GM23338 (cell line): ENCODE data around the gene RIPOR3. TPM values are rescaled to one million over a fixed set of nuclear protein-coding genes. Genes with fewer than 3 reads are reported as not detected.
A peak's percentile ranks its signal among the peaks of the same experiment; 100 is the strongest.

Experiments used
- ATAC-seq: fragments of 200-7000 bp; cut with Tn5 transposase; 3 replicates; pipeline ENCODE4 v1.9.1; 2020
- DNase-seq: peaks from one replicate; pipeline ENCODE4 v3.0.0-alpha.2; 2015; ENCODE audit warnings: low spot score
- H2AFZ ChIP-seq: fragments of 200-600 bp; sonication (generic); 2 replicates; pipeline ENCODE4 v1.8.0; 2016; ENCODE audit warnings: antibody characterized with exemption, mild to moderate bottlenecking, moderate library complexity
- H3F3A ChIP-seq: fragments of 200-600 bp; sonication (generic); replicated peaks from 2 replicates; pipeline ENCODE4 v1.8.0; 2017; ENCODE audit warnings: antibody characterized with exemption, mixed run types, low read depth
- H3K27ac ChIP-seq: fragments of 200-600 bp; sonication (generic); 2 replicates; pipeline ENCODE4 v1.6.1; 2016; ENCODE audit warnings: low read depth
- H3K27me3 ChIP-seq: fragments of 200-600 bp; sonication (generic); 2 replicates; pipeline ENCODE4 v1.8.0; 2016; ENCODE audit warnings: mild to moderate bottlenecking, mixed run types, moderate library complexity; ENCODE audit not compliant: insufficient read depth
- H3K36me3 ChIP-seq: fragments of 200-600 bp; sonication (generic); 2 replicates; pipeline ENCODE4 v1.8.0; 2016; ENCODE audit warnings: mild to moderate bottlenecking; ENCODE audit not compliant: insufficient read depth
- H3K4me1 ChIP-seq: fragments of 200-600 bp; sonication (generic); 2 replicates; pipeline ENCODE4 v1.8.0; 2016; ENCODE audit warnings: mild to moderate bottlenecking, moderate library complexity; ENCODE audit not compliant: insufficient read depth
- H3K4me2 ChIP-seq: fragments of 200-600 bp; sonication (generic); 2 replicates; pipeline ENCODE4 v1.7.1; 2017; ENCODE audit warnings: mixed run types
- H3K4me3 ChIP-seq: fragments of 200-600 bp; sonication (generic); 2 replicates; pipeline ENCODE4 v1.6.1; 2016; ENCODE audit warnings: mixed run types
- H3K79me2 ChIP-seq: fragments of 200-600 bp; sonication (generic); replicated peaks from 2 replicates; pipeline ENCODE4 v1.8.0; 2017; ENCODE audit warnings: mild to moderate bottlenecking; ENCODE audit not compliant: insufficient read depth
- H3K9me2 ChIP-seq: fragments of 200-600 bp; sonication (generic); 2 replicates; pipeline ENCODE4 v1.8.0; 2017; ENCODE audit not compliant: insufficient read depth
- H4K20me1 ChIP-seq: fragments of 200-600 bp; sonication (generic); replicated peaks from 2 replicates; pipeline ENCODE4 v1.8.0; 2017; ENCODE audit warnings: mild to moderate bottlenecking; ENCODE audit not compliant: insufficient read depth
- H3K27ac Mint-ChIP-seq: 2 replicates; pipeline ENCODE4 v1.8.0; 2020; ENCODE audit warnings: inconsistent platforms, mild to moderate bottlenecking, moderate library complexity, mixed read lengths
- H3K27me3 Mint-ChIP-seq: 3 replicates; pipeline ENCODE4 v1.8.0; 2022; ENCODE audit warnings: low read depth, mild to moderate bottlenecking, moderate library complexity, mixed read lengths, inconsistent platforms; ENCODE audit not compliant: insufficient read depth, poor library complexity
- H3K36me3 Mint-ChIP-seq: 3 replicates; pipeline ENCODE4 v1.8.0; 2021; ENCODE audit warnings: low read depth, mild to moderate bottlenecking, inconsistent platforms, moderate library complexity, mixed read lengths
- H3K4me1 Mint-ChIP-seq: 3 replicates; pipeline ENCODE4 v1.8.0; 2020; ENCODE audit warnings: mild to moderate bottlenecking, inconsistent platforms, mixed read lengths
- H3K4me3 Mint-ChIP-seq: 3 replicates; pipeline ENCODE4 v1.8.0; 2021; ENCODE audit warnings: moderate library complexity, mild to moderate bottlenecking, inconsistent platforms, mixed read lengths
- H3K9me3 Mint-ChIP-seq: 3 replicates; pipeline ENCODE4 v1.8.0; 2020; ENCODE audit warnings: moderate library complexity, mild to moderate bottlenecking, inconsistent platforms, mixed read lengths
- CREB1 ChIP-seq: fragments of 250-450 bp; sonication (Bioruptor Pico); IDR thresholded peaks from 2 replicates; pipeline ENCODE4 v1.5.0; 2020; ENCODE audit warnings: low read depth, mild to moderate bottlenecking, moderate library complexity
- EZH2 ChIP-seq: fragments of 200-600 bp; sonication (generic); IDR thresholded peaks from one replicate; pipeline ENCODE4 v1.8.0; 2017; ENCODE audit warnings: antibody characterized with exemption, mild to moderate bottlenecking, low read depth; ENCODE audit not compliant: unreplicated experiment
- EZH2phosphoT487 ChIP-seq: fragments of 200-600 bp; sonication (generic); IDR thresholded peaks from one replicate; pipeline ENCODE4 v1.8.1; 2018; ENCODE audit warnings: antibody characterized with exemption; ENCODE audit not compliant: unreplicated experiment
- JUNB ChIP-seq: IDR thresholded peaks from one replicate; pipeline ENCODE4 v1.6.1; 2016; ENCODE audit warnings: antibody characterized with exemption; ENCODE audit not compliant: unreplicated experiment
- NANOG ChIP-seq: IDR thresholded peaks from 2 replicates; pipeline ENCODE4 v1.6.1; 2016; ENCODE audit warnings: antibody characterized with exemption, borderline replicate concordance
- POLR2AphosphoS5 ChIP-seq: IDR thresholded peaks from 2 replicates; pipeline ENCODE4 v1.6.1; 2016; ENCODE audit warnings: antibody characterized with exemption, low read depth
- STAT1 ChIP-seq: IDR thresholded peaks from one replicate; pipeline ENCODE4 v1.6.1; 2016; ENCODE audit warnings: antibody characterized with exemption; ENCODE audit not compliant: unreplicated experiment
- ZNF114 ChIP-seq: fragments of 250-450 bp; sonication (Bioruptor Pico); IDR thresholded peaks from 2 replicates; pipeline ENCODE4 v1.5.0; 2020; ENCODE audit warnings: mild to moderate bottlenecking, moderate library complexity
- ZNF331 ChIP-seq: fragments of 250-450 bp; sonication (Bioruptor Pico); IDR thresholded peaks from 2 replicates; pipeline ENCODE4 v1.5.0; 2020; ENCODE audit warnings: low read depth, mild to moderate bottlenecking, moderate library complexity
- polyA plus RNA-seq: library from polyadenylated mRNA; unstranded; fragments of >200 nt; fragmentation: Nextera tagmentation; extraction: Ambion mirVana; gene quantifications from 2 replicates; pipeline ENCODE4 v1.2.1, GENCODE V29; 2016
- total RNA-seq: library from RNA; depleted of rRNA; stranded (reverse); fragments of >200 nt; shearing (Covaris generic); gene quantifications from 2 replicates; pipeline ENCODE4 v1.2.3, GENCODE V29; 2014
- TF ChIP-seq, protein P1 (sequence below): fragments of 250-450 bp; sonication (Bioruptor Pico); IDR thresholded peaks from 2 replicates; pipeline ENCODE4 v1.5.0; 2020; ENCODE audit warnings: mild to moderate bottlenecking, moderate library complexity
- TF ChIP-seq, protein P2 (sequence below), 2 experiments: fragments of 200-600 bp in 1 of 2; sonication (generic) in 1 of 2; conservative IDR thresholded peaks; 2 replicates each; pipeline versions ENCODE4 v1.5.1 to v1.6.1; 2016 to 2017; ENCODE audit warnings: antibody characterized with exemption in 2 of 2, low read depth in 2 of 2, mild to moderate bottlenecking in 2 of 2, moderate library complexity in 1 of 2
- TF ChIP-seq, protein P3 (sequence below): IDR thresholded peaks from one replicate; pipeline ENCODE4 v1.6.1; 2018; ENCODE audit warnings: antibody characterized with exemption; ENCODE audit not compliant: unreplicated experiment

RIPOR3 gene
- total and polyA plus RNA-seq, 2 experiments from 2014 or later = 4.9 to 6.3 TPM

DNA sequence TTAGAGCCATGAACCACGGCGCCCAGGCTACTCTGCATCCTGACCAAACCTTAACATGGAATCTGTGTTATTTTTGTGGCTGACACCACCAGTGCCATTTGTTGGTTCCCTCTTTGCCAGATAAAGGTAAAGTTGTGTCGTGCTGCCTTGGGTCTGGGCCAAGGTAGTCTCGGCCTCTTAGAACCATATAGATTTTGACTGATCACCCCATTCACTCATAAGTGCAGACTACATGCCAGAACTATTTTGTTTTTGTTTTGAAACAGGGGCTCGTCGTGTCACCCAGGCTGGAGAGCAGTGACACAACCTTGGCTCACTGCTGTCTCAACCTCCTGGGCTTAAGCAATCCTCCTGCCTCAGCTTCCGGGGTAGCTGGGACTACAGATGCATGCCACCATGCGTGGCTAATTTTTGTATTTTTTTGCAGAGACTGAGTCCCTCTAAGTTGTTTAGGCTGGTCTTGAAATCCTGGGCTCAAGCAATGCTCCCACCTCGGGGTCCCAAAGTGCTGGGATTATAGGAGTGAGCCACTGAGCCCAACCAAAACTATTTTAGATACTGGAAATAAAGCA, 19.2 kb upstream of the RIPOR3 start:
- Mint-ChIP-seq H3K27me3 (peaks cover 2% of the 10 kb centered on the region), H3K4me3 (no peak overlapping the region), H3K9me3 (no peaks in the 10 kb centered on the region; the same call in 2 of the 3 replicates), H3K4me1 (peaks cover 23% of the 10 kb centered on the region), H3K27ac (no peak overlapping the region; the same call in 1 of the 2 replicates), H3K36me3 (no peaks in the 10 kb centered on the region)
- H3K36me3 ChIP-seq = no peaks in the 10 kb centered on the region
- H3K27ac ChIP-seq = no peak overlapping the region
- H3F3A ChIP-seq = no peaks in the 10 kb centered on the region
- no peak overlapping the region for H3K4me3 ChIP-seq
- no peak overlapping the region for H3K4me2 ChIP-seq
- H3K79me2 ChIP-seq = no peaks in the 10 kb centered on the region
- H3K9me2 ChIP-seq = no peaks in the 10 kb centered on the region
- H4K20me1 ChIP-seq = no peaks in the 10 kb centered on the region
- TF ChIP-seq POLR2AphosphoS5 = no peak
- TF ChIP-seq EZH2 = no peak
- TF ChIP-seq CREB1 (CRISPR knock-in tag) = no peak
- TF ChIP-seq, protein P1, sequence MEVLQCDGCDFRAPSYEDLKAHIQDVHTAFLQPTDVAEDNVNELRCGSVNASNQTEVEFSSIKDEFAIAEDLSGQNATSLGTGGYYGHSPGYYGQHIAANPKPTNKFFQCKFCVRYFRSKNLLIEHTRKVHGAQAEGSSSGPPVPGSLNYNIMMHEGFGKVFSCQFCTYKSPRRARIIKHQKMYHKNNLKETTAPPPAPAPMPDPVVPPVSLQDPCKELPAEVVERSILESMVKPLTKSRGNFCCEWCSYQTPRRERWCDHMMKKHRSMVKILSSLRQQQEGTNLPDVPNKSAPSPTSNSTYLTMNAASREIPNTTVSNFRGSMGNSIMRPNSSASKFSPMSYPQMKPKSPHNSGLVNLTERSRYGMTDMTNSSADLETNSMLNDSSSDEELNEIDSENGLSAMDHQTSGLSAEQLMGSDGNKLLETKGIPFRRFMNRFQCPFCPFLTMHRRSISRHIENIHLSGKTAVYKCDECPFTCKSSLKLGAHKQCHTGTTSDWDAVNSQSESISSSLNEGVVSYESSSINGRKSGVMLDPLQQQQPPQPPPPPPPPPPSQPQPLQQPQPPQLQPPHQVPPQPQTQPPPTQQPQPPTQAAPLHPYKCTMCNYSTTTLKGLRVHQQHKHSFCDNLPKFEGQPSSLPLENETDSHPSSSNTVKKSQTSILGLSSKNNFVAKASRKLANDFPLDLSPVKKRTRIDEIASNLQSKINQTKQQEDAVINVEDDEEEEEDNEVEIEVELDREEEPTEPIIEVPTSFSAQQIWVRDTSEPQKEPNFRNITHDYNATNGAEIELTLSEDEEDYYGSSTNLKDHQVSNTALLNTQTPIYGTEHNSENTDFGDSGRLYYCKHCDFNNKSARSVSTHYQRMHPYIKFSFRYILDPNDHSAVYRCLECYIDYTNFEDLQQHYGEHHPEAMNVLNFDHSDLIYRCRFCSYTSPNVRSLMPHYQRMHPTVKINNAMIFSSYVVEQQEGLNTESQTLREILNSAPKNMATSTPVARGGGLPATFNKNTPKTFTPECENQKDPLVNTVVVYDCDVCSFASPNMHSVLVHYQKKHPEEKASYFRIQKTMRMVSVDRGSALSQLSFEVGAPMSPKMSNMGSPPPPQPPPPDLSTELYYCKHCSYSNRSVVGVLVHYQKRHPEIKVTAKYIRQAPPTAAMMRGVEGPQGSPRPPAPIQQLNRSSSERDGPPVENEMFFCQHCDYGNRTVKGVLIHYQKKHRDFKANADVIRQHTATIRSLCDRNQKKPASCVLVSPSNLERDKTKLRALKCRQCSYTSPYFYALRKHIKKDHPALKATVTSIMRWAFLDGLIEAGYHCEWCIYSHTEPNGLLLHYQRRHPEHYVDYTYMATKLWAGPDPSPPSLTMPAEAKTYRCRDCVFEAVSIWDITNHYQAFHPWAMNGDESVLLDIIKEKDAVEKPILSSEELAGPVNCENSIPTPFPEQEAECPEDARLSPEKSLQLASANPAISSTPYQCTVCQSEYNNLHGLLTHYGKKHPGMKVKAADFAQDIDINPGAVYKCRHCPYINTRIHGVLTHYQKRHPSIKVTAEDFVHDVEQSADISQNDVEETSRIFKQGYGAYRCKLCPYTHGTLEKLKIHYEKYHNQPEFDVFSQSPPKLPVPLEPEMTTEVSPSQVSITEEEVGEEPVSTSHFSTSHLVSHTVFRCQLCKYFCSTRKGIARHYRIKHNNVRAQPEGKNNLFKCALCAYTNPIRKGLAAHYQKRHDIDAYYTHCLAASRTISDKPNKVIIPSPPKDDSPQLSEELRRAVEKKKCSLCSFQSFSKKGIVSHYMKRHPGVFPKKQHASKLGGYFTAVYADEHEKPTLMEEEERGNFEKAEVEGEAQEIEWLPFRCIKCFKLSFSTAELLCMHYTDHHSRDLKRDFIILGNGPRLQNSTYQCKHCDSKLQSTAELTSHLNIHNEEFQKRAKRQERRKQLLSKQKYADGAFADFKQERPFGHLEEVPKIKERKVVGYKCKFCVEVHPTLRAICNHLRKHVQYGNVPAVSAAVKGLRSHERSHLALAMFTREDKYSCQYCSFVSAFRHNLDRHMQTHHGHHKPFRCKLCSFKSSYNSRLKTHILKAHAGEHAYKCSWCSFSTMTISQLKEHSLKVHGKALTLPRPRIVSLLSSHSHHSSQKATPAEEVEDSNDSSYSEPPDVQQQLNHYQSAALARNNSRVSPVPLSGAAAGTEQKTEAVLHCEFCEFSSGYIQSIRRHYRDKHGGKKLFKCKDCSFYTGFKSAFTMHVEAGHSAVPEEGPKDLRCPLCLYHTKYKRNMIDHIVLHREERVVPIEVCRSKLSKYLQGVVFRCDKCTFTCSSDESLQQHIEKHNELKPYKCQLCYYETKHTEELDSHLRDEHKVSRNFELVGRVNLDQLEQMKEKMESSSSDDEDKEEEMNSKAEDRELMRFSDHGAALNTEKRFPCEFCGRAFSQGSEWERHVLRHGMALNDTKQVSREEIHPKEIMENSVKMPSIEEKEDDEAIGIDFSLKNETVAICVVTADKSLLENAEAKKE (CRISPR knock-in tag) = no peak
- TF ChIP-seq, protein P2, sequence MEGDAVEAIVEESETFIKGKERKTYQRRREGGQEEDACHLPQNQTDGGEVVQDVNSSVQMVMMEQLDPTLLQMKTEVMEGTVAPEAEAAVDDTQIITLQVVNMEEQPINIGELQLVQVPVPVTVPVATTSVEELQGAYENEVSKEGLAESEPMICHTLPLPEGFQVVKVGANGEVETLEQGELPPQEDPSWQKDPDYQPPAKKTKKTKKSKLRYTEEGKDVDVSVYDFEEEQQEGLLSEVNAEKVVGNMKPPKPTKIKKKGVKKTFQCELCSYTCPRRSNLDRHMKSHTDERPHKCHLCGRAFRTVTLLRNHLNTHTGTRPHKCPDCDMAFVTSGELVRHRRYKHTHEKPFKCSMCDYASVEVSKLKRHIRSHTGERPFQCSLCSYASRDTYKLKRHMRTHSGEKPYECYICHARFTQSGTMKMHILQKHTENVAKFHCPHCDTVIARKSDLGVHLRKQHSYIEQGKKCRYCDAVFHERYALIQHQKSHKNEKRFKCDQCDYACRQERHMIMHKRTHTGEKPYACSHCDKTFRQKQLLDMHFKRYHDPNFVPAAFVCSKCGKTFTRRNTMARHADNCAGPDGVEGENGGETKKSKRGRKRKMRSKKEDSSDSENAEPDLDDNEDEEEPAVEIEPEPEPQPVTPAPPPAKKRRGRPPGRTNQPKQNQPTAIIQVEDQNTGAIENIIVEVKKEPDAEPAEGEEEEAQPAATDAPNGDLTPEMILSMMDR (conservative IDR thresholded peaks at IDR 0.05; ENCODE audit: low read depth in 2 of 2) = no peak
- no peak for TF ChIP-seq ZNF331 (CRISPR knock-in tag)
- no peak for TF ChIP-seq JUNB
- TF ChIP-seq, protein P3, sequence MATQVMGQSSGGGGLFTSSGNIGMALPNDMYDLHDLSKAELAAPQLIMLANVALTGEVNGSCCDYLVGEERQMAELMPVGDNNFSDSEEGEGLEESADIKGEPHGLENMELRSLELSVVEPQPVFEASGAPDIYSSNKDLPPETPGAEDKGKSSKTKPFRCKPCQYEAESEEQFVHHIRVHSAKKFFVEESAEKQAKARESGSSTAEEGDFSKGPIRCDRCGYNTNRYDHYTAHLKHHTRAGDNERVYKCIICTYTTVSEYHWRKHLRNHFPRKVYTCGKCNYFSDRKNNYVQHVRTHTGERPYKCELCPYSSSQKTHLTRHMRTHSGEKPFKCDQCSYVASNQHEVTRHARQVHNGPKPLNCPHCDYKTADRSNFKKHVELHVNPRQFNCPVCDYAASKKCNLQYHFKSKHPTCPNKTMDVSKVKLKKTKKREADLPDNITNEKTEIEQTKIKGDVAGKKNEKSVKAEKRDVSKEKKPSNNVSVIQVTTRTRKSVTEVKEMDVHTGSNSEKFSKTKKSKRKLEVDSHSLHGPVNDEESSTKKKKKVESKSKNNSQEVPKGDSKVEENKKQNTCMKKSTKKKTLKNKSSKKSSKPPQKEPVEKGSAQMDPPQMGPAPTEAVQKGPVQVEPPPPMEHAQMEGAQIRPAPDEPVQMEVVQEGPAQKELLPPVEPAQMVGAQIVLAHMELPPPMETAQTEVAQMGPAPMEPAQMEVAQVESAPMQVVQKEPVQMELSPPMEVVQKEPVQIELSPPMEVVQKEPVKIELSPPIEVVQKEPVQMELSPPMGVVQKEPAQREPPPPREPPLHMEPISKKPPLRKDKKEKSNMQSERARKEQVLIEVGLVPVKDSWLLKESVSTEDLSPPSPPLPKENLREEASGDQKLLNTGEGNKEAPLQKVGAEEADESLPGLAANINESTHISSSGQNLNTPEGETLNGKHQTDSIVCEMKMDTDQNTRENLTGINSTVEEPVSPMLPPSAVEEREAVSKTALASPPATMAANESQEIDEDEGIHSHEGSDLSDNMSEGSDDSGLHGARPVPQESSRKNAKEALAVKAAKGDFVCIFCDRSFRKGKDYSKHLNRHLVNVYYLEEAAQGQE = no peak
- TF ChIP-seq STAT1 = no peak
- TF ChIP-seq NANOG = no peak
- no peak for TF ChIP-seq ZNF114
- TF ChIP-seq EZH2phosphoT487 = no peak
- peak overlapping the region; percentile 84; the same call in 1 of the 2 replicates for H2AFZ ChIP-seq
- DNase-seq = no peak
- no peak for ATAC-seq
- H3K27me3 ChIP-seq = no peaks in the 10 kb centered on the region
- no peaks in the 10 kb centered on the region for H3K4me1 ChIP-seq
